ENCODE data around the gene HMGN1.
A peak's percentile ranks its signal among the peaks of the same experiment; 100 is the strongest.

HMGN1 gene

DNA sequence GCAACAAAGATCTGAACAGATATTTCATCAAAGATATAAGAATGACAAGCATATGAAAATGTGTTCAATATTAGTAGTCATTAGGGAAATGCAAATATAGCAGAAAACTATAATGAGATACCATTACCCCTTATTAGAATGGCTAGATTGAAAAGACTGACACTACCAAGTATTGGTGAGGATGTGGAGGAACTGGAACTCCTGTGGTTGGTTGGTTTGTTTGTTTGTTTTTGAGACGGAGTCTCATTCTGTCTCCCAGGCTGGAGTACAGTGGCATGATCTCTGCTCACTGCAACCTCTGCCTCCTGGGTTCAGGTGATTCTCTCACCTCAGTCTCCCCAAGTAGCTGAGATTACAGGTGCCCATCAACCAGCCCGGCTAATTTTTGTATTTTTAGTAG, 18.9 kb upstream of the HMGN1 start:
- DNase-seq (ENCODE audit: low spot score), result no peak

DNA sequence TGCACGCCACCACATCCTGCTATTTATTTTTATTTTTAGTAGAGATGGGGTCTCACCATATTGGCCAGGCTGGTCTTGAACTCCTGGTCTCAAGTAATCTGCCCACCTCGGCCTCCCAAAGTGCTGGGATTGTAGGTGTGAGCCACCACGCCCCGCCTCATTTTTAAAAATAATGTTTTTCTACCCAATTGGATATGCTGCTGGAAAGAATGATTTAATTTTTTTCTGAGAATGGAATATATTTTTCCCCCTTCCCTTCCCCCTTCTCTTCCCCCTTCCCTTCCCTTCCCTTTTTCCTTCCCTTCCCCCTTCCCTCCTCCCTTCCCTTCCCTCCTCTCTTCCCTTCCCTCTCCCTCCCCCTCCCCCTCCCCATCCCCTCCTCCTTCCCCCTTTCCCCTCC, 17.7 kb upstream of the HMGN1 start:
- DNase-seq (ENCODE audit: low spot score), result no peak

DNA sequence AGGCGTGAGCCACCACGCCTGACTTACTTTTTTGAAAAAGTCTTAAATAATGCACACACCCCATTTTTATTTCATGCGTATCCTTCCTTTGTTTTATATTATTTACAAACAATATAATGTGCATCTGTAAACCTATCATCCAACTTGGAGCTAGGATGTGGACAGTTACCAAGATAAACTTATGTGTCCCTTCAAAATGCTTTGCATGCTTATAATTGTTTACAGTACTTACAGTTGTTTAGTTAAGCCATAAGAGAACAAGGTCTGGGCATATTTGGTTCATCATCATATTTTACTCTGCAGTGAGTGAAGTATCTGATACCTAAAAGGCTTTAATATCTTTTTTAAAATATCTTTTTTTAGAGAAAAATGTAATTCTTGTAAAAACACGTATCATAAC, 16.1 kb upstream of the HMGN1 start:
- no peak for DNase-seq (ENCODE audit: low spot score)

DNA sequence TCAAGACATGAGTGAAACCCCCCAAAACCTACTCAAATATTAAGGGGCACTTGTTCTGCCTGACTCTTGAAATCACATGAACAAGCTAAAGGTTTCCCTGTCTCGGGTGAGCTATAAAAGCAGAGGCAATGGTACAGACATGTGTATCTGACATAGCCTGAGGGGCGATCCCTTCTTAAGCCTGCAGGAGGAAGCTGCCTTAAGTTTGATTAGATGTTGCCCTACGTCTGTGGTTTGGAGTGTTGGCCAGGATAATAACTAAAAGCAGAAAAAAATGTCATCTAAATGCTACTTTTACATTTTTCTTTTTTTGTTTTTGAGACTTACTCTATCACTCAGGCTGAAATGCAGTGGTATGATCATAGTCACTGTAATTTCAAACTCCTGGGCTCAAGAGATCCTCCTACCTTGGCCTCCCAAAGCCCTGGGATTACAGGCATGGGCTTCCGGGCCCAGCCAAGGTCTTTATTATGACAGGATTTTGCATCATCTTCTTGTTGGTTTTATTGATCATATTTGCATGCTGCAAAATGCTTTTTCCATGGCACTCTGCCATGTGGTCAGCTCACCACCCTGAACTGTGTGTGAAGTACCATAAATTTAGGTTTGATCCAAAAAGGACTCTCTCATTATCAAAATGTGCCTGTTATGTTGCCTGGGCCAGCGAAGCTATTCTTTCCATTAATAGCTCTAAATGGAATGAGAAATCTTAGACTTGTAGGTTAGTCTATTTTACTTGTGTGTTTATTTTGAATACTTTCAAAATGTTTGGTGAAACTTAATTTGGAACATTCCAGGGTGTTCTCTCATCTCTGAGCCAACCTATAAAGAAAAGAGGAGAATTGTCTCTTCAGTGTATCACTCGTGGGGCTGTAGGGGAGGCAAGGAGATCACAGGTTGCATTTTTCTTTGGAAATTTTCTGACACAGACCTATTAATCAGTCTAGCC, 15.0 kb upstream of the HMGN1 start:
- no peak for DNase-seq (ENCODE audit: low spot score)

DNA sequence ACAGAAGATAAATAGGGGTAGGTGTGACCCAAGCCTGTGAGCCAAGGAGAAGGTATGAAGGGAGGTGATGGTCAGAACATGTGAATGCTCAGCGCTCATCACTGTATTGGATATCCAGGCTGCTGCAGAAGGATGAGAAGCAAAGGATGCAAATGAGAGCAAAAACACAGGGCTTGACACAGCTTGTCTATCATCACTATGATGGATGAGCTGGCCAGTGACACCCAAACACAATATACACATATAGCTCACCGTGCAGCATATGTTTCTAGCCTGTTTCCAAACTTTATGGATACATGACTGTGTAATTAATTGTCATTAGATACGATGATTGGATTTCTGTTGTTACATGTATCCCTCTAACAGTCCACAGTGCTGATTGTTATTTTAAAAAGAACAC, 13.8 kb upstream of the HMGN1 start:
- no peak for DNase-seq (ENCODE audit: low spot score)

DNA sequence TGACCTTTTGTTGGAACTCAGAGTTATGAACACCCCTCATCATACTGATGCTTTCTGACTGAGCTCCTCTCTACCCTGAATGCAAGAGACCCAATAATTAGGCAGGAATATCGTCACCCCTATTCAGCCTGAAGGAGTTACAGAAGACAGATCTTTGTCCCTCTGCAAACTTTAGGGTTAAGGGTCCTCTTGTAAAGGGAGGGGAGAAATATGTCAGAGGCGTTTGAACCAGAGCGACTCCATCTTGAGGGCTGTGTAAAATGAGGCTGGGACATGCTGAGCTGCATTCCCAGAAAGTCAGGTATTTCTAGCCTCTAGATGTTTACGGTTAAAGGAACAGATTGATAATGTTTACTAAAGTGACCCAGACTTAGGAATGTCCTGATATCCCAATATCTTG, 10.5 kb upstream of the HMGN1 start:
- DNase-seq (ENCODE audit: low spot score), result no peak

DNA sequence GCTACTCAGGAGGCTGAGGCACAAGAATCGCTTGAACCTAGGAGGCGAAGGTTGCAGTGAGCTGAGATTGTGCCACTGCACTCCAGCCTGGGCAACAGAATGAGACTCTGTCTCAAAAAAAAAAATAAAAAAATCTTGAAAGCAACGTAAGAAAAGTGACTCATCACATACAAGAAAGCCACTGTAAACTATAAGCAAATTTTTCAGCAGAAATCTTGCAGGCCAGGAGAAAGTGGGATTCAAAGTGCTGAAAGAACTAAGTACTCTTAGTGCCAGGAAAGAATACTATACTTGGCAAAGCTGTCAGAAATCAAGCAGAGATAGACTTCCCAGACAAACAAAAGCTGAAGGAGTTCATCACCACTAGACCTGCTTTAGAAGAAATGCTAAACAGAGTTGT, 4.4 kb upstream of the HMGN1 start:
- DNase-seq (ENCODE audit: low spot score), result no peak

DNA sequence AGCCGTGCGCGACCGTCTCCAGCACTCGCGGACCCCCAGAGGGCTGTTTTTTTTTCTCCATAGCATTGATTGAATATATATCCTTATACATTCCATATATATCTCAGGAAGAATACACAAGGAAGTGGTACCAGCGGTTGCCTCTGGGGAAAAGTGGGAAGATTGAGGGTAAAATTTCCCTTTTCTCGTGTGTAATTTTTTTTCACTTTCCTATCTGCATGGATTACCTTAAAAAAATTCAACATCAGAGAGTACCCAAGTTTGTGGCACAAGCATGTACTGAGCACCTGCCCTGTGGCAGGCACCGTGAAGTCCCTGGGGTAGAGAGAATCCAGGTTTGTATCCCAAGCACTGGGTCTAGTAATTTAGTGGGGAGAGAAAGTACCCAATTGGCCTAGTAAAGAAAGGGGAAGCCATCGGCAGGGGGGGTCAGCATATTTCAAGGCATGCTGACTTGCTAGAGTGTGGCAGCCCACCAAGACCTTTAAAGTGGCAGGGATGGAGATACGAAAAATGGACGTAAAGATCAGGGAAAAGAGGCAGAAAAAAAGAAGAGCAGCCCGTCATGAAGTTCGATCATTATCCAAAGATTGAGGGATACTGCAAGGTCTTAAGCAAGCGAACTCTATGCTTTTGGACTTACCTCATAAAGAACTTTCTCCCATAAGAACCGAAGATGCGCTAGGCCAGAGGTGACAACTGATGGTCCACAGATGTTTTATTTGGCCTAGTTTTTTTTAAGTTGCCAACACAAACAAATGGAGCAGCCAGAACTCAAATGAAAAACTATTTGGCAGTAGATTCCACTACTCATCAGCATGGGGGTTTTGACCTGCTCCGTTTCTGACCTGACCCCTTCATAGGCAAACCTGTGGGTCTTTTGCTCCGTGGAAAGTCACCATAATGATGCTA, 1.5 kb upstream of the HMGN1 start:
- no peak for DNase-seq (ENCODE audit: low spot score)

DNA sequence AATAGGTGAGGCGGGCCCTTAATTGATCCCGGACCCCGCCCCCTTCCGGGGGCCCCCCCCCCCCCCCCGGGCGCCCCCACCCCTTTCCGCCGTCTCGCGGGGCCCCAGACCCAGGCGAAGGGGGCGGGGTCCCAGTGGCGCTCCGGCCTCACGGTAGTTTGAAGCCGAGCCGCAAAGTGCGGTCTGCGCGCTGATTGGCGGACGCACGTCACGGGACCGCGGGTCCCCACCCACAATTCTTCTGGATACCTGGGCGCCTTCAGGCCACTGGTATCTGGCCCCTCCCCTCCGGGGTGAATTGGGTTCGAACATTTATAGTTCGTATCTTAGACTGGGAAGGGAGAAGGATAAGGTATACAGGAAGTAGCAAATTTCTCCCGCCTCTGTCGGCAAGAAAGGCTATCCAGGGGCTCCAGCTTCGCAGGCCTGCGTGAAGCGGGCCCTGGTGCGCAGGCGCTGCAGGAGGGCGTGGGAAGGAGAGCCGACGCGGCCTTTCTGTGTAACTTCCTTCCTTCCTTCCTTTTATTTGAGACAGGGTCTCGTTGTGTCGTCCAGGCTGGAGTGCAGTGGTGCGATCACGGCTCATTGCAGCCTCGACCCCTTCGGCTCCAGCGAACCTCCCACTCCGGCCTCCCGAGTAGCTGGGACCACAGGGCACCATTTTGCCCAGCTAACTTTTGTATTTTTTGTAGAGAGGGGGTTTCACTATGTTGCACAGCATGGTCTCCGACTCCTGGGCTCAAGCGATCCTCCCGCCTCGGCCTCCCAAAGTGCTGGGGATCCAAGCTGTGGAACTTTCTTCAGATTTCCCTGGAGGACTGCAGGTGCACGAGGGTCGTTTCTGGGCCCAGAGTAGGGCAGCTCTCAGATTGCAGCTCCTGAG, 564 bp upstream of the HMGN1 start:
- peak; percentile 99 for DNase-seq (ENCODE audit: low spot score)

DNA sequence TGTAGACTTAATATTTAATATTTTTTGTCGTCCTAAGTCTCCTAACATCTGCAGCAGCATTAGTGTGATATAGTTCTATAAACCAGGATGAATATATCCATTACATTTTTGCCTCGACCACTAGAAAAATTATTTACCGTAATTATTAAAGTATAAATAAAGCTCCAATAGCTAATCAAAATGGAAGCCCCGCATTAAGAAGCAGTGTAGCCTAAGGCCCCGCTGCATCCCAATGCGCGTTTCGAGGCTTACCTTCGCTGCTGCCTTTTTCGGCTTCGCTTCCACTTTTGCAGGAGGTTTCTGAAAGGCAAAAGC, 891 bp downstream of the HMGN1 start:
- no peak for DNase-seq (ENCODE audit: low spot score)

DNA sequence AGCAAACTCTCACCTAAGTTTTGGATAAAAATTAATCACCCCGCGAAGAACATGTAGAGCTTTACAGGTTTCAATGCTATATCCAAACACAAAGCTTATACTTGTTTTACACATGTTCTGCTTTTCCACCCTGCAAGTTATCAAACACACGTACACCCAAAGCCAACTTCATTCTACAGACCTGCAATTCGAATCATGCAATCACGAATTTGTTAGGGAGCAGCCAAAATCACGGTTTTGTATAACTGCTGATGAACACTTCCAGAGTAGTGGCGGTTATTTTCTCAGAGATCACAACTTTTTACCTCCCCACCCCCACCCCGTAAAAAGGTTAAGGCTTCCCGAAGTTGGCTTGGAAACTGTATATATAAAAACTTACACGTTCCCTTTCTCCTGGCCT, 1.4 kb downstream of the HMGN1 start:
- DNase-seq (ENCODE audit: low spot score), result no peak

DNA sequence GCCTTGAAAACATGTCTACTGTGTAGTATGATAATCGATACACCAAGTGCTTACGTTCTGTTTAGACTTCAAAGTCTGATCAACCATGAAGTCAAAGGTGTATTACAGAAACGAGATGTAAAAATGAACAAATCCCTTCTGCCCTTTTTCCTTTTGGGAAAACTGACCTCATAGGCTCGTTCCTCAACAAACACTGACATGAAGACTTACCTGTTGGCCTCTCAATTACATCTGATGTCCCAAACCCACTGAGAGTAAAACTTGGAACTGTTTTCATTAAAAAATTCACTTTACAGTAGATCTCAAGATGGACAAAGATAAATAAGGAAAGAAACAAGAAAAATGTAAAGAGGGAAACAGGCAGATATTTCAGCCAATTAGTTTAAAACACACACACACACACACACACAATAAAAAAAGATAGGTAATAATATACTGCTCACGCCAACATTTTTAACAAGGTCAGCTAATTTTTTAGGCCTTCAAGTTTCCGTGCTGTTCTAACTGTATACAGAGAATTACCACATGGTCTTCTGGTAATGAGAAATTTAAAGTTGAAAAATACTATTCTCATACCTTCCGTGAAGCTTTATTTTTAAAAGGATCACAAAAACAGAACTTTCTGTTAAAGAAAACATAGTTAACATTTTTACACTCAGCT, 2.1 kb downstream of the HMGN1 start:
- no peak for DNase-seq (ENCODE audit: low spot score)

DNA sequence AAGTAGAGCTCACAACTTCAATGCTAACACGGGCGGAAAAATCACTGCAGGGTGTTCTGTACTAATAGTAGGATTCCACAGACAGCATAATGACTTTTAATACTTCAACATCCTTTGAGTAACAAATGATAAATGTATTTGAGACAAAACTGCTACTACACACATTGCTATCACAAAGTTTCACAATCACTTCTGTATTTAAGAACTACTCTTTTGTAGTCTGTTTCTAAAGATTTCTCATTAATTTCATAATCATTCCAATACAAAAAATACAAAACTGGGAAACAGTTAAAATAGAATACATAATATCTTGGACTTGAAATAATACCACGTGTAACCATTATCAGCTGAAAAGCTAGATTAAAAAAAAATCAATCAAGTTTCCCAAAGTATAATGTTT, 2.7 kb downstream of the HMGN1 start:
- no peak for DNase-seq (ENCODE audit: low spot score)

DNA sequence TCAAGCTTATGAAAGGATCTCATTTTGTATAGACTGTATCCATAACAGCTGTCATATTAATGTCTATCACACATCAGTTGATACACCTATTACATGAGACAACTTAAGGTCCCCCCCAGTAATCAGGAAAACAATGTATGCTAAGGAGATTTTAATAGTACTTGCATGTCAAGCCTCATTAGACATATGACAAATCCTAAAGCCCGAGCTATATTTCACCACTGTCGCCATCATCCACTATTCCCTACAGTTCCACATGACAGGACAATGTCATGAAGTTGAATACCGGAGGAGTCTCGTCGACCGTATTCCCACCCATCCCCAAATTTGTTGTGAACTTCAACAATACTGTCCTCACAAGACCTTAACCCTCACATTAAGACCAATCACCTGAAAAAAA, 3.4 kb downstream of the HMGN1 start:
- no peak for DNase-seq (ENCODE audit: low spot score)

DNA sequence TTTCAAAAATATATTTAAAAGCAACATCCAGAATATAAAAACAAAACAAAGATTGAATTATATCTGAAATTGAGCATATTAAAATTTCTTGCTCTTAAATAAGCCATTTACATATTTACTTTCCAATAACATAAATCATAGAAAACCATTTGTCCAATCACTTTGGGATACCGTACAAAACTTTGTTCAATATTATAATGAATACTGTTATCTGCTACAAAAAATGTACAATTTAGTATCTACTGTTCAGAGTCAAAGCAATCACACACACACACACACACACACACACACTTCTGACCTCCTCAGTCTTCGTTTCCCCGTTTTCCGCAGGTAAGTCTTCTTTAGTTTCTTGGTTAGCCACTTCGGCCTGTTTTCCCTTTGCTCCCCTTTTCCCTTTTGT, 4.0 kb downstream of the HMGN1 start:
- DNase-seq (ENCODE audit: low spot score), result no peak

DNA sequence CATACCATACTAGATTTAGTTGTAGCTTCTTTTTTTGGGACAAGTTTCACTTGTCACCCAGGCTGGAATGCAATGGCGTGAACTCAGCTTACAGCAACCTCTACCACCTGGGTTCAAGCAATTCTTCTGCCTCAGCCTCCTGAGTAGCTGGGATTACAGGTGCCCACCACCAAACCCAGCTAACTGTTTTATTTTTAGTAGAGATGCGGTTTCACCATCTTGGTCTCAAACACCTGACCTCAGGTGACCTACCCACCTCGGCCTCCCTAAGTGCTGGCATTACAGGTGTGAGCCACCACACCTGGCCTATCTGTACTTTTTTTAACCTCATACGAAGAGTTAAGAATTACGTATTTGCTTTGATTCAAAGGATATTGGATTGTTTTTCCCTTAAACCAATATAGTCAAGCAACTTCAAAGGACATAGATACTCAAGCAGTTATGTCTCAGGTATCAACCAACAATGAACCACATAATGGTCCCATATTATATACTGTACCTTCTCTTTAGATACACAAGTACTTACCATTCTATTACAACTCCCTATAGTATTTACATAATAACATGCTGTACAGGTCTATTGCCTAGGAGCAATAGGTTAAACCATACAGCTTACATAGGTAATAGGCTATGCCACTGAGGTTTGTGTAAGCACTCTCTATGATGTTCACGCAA, 7.5 kb downstream of the HMGN1 start:
- no peak for DNase-seq (ENCODE audit: low spot score)

DNA sequence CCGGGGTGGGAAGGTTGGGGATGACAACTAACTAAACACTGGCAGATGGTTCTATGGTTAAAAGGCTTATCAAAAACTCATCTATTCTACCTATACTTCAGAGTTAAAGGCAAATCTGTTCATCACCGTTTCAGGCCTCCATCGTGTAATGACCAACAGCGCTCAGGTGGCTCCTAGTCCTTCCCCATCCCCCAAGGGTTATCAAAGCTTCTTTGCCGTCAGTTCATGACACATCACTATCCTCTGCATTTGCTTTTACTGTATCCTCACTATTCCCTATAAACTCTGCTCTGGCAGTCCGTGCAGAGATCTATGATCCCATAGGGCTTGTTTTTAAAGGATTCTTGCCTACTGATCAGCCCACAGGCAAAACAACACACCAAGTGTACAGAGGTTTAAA, 8.2 kb downstream of the HMGN1 start:
- DNase-seq (ENCODE audit: low spot score), result no peak

DNA sequence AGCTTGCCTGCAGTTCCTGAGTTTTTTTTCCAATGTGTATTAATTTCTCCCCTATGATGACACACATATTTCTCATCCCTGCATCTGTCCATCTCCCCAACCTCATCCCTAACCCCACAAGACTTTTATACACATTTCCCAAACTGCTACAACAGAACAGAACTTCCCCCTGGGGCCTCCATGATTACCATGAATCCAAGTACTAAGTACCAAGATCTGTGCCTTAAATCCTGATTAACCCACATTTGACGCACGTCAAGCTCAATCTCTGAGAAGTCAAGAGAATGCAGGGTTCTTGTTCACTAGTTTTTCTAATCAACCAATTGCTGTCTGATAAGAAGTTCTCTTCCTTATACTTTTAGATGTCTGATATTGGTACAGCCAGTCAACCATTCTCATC, 9.7 kb downstream of the HMGN1 start:
- no peak for DNase-seq (ENCODE audit: low spot score)

DNA sequence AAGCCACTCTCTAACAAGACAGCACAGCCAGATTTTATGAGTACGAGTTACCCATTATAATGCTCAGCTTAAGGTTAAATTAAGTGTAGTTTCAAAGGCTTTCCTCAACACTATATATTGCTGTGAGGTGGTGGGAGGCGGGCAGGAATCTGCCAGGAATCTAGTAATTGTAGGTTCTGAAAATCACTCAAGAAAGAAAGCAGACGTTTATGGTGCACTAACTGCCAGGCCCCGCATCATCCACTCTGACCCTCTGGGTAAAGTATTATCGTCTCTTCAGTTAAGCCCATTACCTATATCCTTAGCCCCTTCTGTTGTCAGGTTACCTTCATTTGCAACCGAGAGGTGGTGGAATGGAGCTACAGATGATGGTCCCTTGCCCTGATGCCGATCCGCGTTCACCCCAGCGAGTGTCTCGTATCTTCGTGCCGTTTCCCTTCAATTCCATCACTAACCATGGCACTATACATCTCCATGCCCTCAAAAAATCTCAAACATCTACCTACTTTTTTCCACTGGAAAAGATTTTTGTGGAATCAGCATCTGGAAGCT, 12.4 kb downstream of the HMGN1 start:
- no peak for DNase-seq (ENCODE audit: low spot score)

DNA sequence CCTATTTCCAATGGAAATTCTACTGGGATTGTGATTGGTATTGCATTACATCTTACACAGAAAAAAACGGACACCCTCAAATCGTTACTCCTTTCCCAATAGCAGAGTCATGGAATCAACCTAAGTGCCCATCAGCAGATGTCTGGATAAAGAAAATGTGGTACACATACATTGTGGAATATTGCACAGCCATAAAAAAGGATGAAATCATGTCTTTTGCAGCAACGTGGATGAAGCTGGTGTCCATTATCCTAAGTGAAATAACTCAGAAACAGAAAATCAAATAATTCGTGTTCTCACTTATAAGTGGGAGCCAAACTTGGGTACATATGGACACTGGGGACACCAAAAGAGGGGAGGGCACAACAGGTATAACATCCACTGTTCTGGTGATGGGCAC, 14.3 kb downstream of the HMGN1 start:
- no peak for DNase-seq (ENCODE audit: low spot score)

DNA sequence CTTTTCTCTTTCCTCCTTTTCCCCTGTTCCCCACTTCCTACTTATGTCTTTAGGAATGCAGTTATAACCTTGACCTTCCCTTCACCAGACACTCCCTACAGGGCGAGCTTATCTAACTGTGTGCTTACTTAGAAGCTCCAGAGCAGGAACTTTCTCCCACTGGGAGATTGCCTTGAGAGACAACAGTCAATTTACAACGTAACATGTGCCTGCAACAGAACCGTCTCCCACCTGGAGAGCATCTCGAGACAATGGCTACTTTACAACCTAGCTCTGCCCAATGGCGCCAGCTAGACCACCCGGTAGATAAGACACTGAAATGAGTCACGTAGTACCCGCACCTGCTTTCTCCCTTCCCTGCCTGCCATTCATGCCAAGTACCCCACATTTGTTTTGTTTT, 16.7 kb downstream of the HMGN1 start:
- no peak for DNase-seq (ENCODE audit: low spot score)

Data from germinal center (tissue), 1 donor.